T-helper 1 cell treated with Interleukin-12 subunit alpha and Interleukin-12 subunit beta and Interleukin-4 antibody, amounts not matched to agents 30 μg/mL and 1 μg/mL, for 36 hours (primary cell): ENCODE data around the gene CPLX3.

Experiments
- H3K27ac Mint-ChIP-seq: one replicate; pipeline ENCODE4 v1.8.0; 2021; ENCODE audit warnings: mild to moderate bottlenecking, mixed read lengths
- H3K27me3 Mint-ChIP-seq: one replicate; pipeline ENCODE4 v1.8.0; 2021; ENCODE audit warnings: low read depth, mixed read lengths
- H3K36me3 Mint-ChIP-seq: one replicate; pipeline ENCODE4 v1.8.0; 2021; ENCODE audit warnings: low read depth, mixed read lengths
- H3K4me1 Mint-ChIP-seq: one replicate; pipeline ENCODE4 v1.8.0; 2021; ENCODE audit warnings: low read depth, mixed read lengths
- H3K4me3 Mint-ChIP-seq: one replicate; pipeline ENCODE4 v1.8.0; 2021; ENCODE audit warnings: mild to moderate bottlenecking, moderate library complexity, mixed read lengths
- H3K9me3 Mint-ChIP-seq: one replicate; pipeline ENCODE4 v1.8.0; 2021; ENCODE audit warnings: mixed read lengths

CPLX3 gene

GRCh38 chr15:74826364-74826819 is at the start of gene CPLX3:
Gene CPLX3 (plus strand): TSS chr15:74826627. CDS start chr15:74826704, 77 bp downstream.
- Mint-ChIP-seq H3K36me3 (no peaks in the 10 kb centered on the region), H3K4me1 (no peaks in the 10 kb centered on the region), H3K27ac (no peak within 1 kb of the TSS), H3K9me3 (no peaks in the 10 kb centered on the region), H3K27me3 (peaks cover 27% of the 10 kb centered on the region), H3K4me3 (peak within 1 kb of the TSS; percentile 21)

GRCh38 chr15:74776821-74777768 is 49.3 kb upstream of the CPLX3 start:
- H3K4me1 Mint-ChIP-seq: peaks cover 76% of the 10 kb centered on the region
- peaks cover 18% of the 10 kb centered on the region for H3K36me3 Mint-ChIP-seq
- peak overlapping the region; percentile 100 for H3K4me3 Mint-ChIP-seq
- no peaks in the 10 kb centered on the region for H3K27me3 Mint-ChIP-seq
- peak overlapping the region; percentile 98 for H3K27ac Mint-ChIP-seq
- H3K9me3 Mint-ChIP-seq: no peaks in the 10 kb centered on the region

- Mint-ChIP-seq H3K27ac (peak overlapping the region; percentile 98), H3K27me3 (no peaks in the 10 kb centered on the region), H3K36me3 (peaks cover 22% of the 10 kb centered on the region), H3K4me3 (peak overlapping the region; percentile 100), H3K4me1 (peaks cover 74% of the 10 kb centered on the region), H3K9me3 (no peaks in the 10 kb centered on the region)
These were observed 48.4 kb upstream of the CPLX3 start for GRCh38 chr15:74777769-74778598.

GRCh38 chr15:74778599-74778970 is 47.8 kb upstream of the CPLX3 start:
- Mint-ChIP-seq H3K9me3 (no peaks in the 10 kb centered on the region), H3K36me3 (peaks cover 28% of the 10 kb centered on the region)

GRCh38 chr15:74779162-74779648 is 47.2 kb upstream of the CPLX3 start:
- H3K36me3 Mint-ChIP-seq: peaks cover 31% of the 10 kb centered on the region
- H3K27ac Mint-ChIP-seq: peak overlapping the region; percentile 98
- H3K4me1 Mint-ChIP-seq: peaks cover 64% of the 10 kb centered on the region
- H3K9me3 Mint-ChIP-seq: no peaks in the 10 kb centered on the region
- peak overlapping the region; percentile 100 for H3K4me3 Mint-ChIP-seq
- no peaks in the 10 kb centered on the region for H3K27me3 Mint-ChIP-seq

More at GRCh38 chr15:74778599-74778970, 47.8 kb upstream of the CPLX3 start:
- H3K27me3 Mint-ChIP-seq: no peaks in the 10 kb centered on the region
- H3K4me1 Mint-ChIP-seq: peaks cover 70% of the 10 kb centered on the region
- peak overlapping the region; percentile 98 for H3K27ac Mint-ChIP-seq
- H3K4me3 Mint-ChIP-seq: peak overlapping the region; percentile 100

- H3K4me1 Mint-ChIP-seq: peaks cover 60% of the 10 kb centered on the region
- H3K27ac Mint-ChIP-seq: peak overlapping the region; percentile 98
- no peaks in the 10 kb centered on the region for H3K27me3 Mint-ChIP-seq
- H3K9me3 Mint-ChIP-seq: no peaks in the 10 kb centered on the region
- peaks cover 43% of the 10 kb centered on the region for H3K36me3 Mint-ChIP-seq
- peak overlapping the region; percentile 100 for H3K4me3 Mint-ChIP-seq
These were observed 45.6 kb upstream of the CPLX3 start for GRCh38 chr15:74780523-74781430.

- Mint-ChIP-seq H3K4me3 (peak within 1 kb of the TSS; percentile 100), H3K27ac (peak within 1 kb of the TSS; percentile 98), H3K27me3 (no peaks in the 10 kb centered on the region), H3K9me3 (no peaks in the 10 kb centered on the region), H3K4me1 (peaks cover 58% of the 10 kb centered on the region), H3K36me3 (peaks cover 46% of the 10 kb centered on the region)
These were observed 44.8 kb upstream of the CPLX3 start, which contains the start of gene CSK for GRCh38 chr15:74781431-74782258. Gene CSK (plus strand): TSS chr15:74782080. CDS start chr15:74798298, 16,218 bp downstream.

GRCh38 chr15:74782259-74783071 is 44.0 kb upstream of the CPLX3 start:
- H3K4me3 Mint-ChIP-seq: peak overlapping the region; percentile 93
- H3K27me3 Mint-ChIP-seq: no peaks in the 10 kb centered on the region
- peaks cover 55% of the 10 kb centered on the region for H3K4me1 Mint-ChIP-seq
- peaks cover 45% of the 10 kb centered on the region for H3K36me3 Mint-ChIP-seq
- peak overlapping the region; percentile 88 for H3K27ac Mint-ChIP-seq
- H3K9me3 Mint-ChIP-seq: no peaks in the 10 kb centered on the region

- H3K4me1 Mint-ChIP-seq: peaks cover 55% of the 10 kb centered on the region
- no peaks in the 10 kb centered on the region for H3K27me3 Mint-ChIP-seq
- no peaks in the 10 kb centered on the region for H3K9me3 Mint-ChIP-seq
- peak overlapping the region; percentile 88 for H3K27ac Mint-ChIP-seq
- H3K36me3 Mint-ChIP-seq: peaks cover 50% of the 10 kb centered on the region
- peak overlapping the region; percentile 93 for H3K4me3 Mint-ChIP-seq
These were observed 43.2 kb upstream of the CPLX3 start for GRCh38 chr15:74783072-74783807.

- Mint-ChIP-seq H3K27me3 (no peaks in the 10 kb centered on the region), H3K36me3 (peaks cover 52% of the 10 kb centered on the region), H3K9me3 (no peaks in the 10 kb centered on the region), H3K4me3 (peak overlapping the region; percentile 93), H3K4me1 (peaks cover 53% of the 10 kb centered on the region), H3K27ac (peak overlapping the region; percentile 88)
These were observed 42.6 kb upstream of the CPLX3 start for GRCh38 chr15:74783808-74784175.

- Mint-ChIP-seq H3K27ac (peak overlapping the region; percentile 99), H3K9me3 (no peaks in the 10 kb centered on the region), H3K4me3 (peak overlapping the region; percentile 93), H3K4me1 (peaks cover 52% of the 10 kb centered on the region), H3K27me3 (no peaks in the 10 kb centered on the region), H3K36me3 (peaks cover 58% of the 10 kb centered on the region)
These were observed 41.8 kb upstream of the CPLX3 start for GRCh38 chr15:74784426-74785193.
